Liver (tissue), 9 donors: Measurements from ENCODE around the gene SLX4. TPM values are rescaled to one million over a fixed set of nuclear protein-coding genes. Genes with fewer than 3 reads are reported as not detected.
A peak's percentile ranks its signal among the peaks of the same experiment; 100 is the strongest.

Experiments
- DNase-seq: peaks from one replicate; pipeline ENCODE4 v3.0.0-alpha.2; 2017; ENCODE audit warnings: low spot score
- H3K27ac ChIP-seq, 2 donors: one replicate each; pipeline ENCODE4 v1.7.0; 2013; ENCODE audit warnings: inconsistent platforms in 2 of 2, low read length in 2 of 2, control low read depth in 1 of 2, low read depth in 1 of 2, mild to moderate bottlenecking in 1 of 2
- H3K27me3 ChIP-seq, 4 donors: one replicate each; pipeline versions ENCODE4 v1.6.1 to v1.7.0; 2013; ENCODE audit warnings: low read length in 3 of 4, inconsistent platforms in 1 of 4, mild to moderate bottlenecking in 1 of 4, moderate library complexity in 1 of 4; ENCODE audit not compliant: control insufficient read depth in 4 of 4, insufficient read depth in 4 of 4
- H3K36me3 ChIP-seq, 4 donors: one replicate each; pipeline versions ENCODE4 v1.6.1 to v1.7.0; 2013; ENCODE audit warnings: low read length in 3 of 4, mild to moderate bottlenecking in 3 of 4, low read depth in 1 of 4, moderate library complexity in 1 of 4; ENCODE audit not compliant: control insufficient read depth in 4 of 4, insufficient read depth in 3 of 4
- H3K4me1 ChIP-seq, 4 donors: one replicate each; pipeline versions ENCODE4 v1.6.1 to v1.7.0; 2013; ENCODE audit warnings: low read length in 3 of 4, mild to moderate bottlenecking in 3 of 4, moderate library complexity in 1 of 4; ENCODE audit not compliant: control insufficient read depth in 4 of 4, insufficient read depth in 4 of 4
- H3K4me3 ChIP-seq, 3 donors: one replicate each; pipeline versions ENCODE4 v1.6.1 to v1.7.0; 2013; ENCODE audit warnings: low read length in 3 of 3, control low read depth in 1 of 3, low read depth in 1 of 3, mild to moderate bottlenecking in 1 of 3
- H3K9ac ChIP-seq, 2 donors: one replicate each; pipeline ENCODE4 v1.7.0; 2013; ENCODE audit warnings: low read length in 2 of 2, mild to moderate bottlenecking in 2 of 2, moderate library complexity in 2 of 2, control low read depth in 1 of 2, low read depth in 1 of 2
- H3K9me3 ChIP-seq, 4 donors: one replicate each; pipeline versions ENCODE4 v1.6.1 to v1.7.0; 2013; ENCODE audit warnings: low read length in 3 of 4; ENCODE audit not compliant: control insufficient read depth in 4 of 4
- ATF3 ChIP-seq: IDR thresholded peaks from 2 replicates; pipeline ENCODE4 v1.6.1; 2016; ENCODE audit warnings: antibody characterized with exemption
- CTCF ChIP-seq: fragments of 150-350 bp; IDR thresholded peaks from 2 replicates; pipeline ENCODE4 v1.5.1; 2017; ENCODE audit warnings: improper control_type of control experiment, low read depth, low read length; ENCODE audit not compliant: missing input control
- EGR1 ChIP-seq, 2 donors: IDR thresholded peaks; 2 replicates each; pipeline ENCODE4 v1.6.1; 2016 to 2018; ENCODE audit warnings: antibody characterized with exemption in 2 of 2, low read depth in 2 of 2
- FOXA1 ChIP-seq: IDR thresholded peaks from 2 replicates; pipeline ENCODE4 v1.6.1; 2016; ENCODE audit warnings: antibody characterized with exemption
- FOXA2 ChIP-seq: IDR thresholded peaks from 2 replicates; pipeline ENCODE4 v1.6.1; 2016; ENCODE audit warnings: antibody characterized with exemption
- GABPA ChIP-seq, 2 donors: IDR thresholded peaks in 1 of 2; conservative IDR thresholded peaks in 1 of 2; 2 replicates each; pipeline ENCODE4 v1.6.1; 2016; ENCODE audit warnings: antibody characterized with exemption in 2 of 2, mild to moderate bottlenecking in 1 of 2, moderate library complexity in 1 of 2
- HNF4A ChIP-seq, 2 donors: conservative IDR thresholded peaks; 2 replicates each; pipeline ENCODE4 v1.6.1; 2016; ENCODE audit warnings: antibody characterized with exemption in 2 of 2, mild to moderate bottlenecking in 2 of 2
- HNF4G ChIP-seq: IDR thresholded peaks from 2 replicates; pipeline ENCODE4 v1.6.1; 2016; ENCODE audit warnings: antibody characterized with exemption
- JUND ChIP-seq, 2 donors: IDR thresholded peaks; 2 replicates each; pipeline ENCODE4 v1.6.1; 2016; ENCODE audit warnings: antibody characterized with exemption in 2 of 2
- MAX ChIP-seq: IDR thresholded peaks from 2 replicates; pipeline ENCODE4 v1.6.1; 2016; ENCODE audit warnings: antibody characterized with exemption
- NR2F2 ChIP-seq: IDR thresholded peaks from 2 replicates; pipeline ENCODE4 v1.6.1; 2016; ENCODE audit warnings: antibody characterized with exemption
- RAD21 ChIP-seq, 2 donors: IDR thresholded peaks; 2 replicates each; pipeline ENCODE4 v1.6.1; 2016; ENCODE audit warnings: antibody characterized with exemption in 2 of 2, mild to moderate bottlenecking in 2 of 2
- REST ChIP-seq: IDR thresholded peaks from 2 replicates; pipeline ENCODE4 v1.6.1; 2016; ENCODE audit warnings: antibody characterized with exemption, mild to moderate bottlenecking
- RXRA ChIP-seq, 2 donors: IDR thresholded peaks; 2 replicates each; pipeline ENCODE4 v1.6.1; 2017 to 2018; ENCODE audit warnings: antibody characterized with exemption in 2 of 2, mild to moderate bottlenecking in 1 of 2
- SP1 ChIP-seq: IDR thresholded peaks from 2 replicates; pipeline ENCODE4 v1.6.1; 2018; ENCODE audit warnings: antibody characterized with exemption, mild to moderate bottlenecking
- TAF1 ChIP-seq: conservative IDR thresholded peaks from 2 replicates; pipeline ENCODE4 v1.6.1; 2016; ENCODE audit warnings: antibody characterized with exemption, mild to moderate bottlenecking
- YY1 ChIP-seq: IDR thresholded peaks from 2 replicates; pipeline ENCODE4 v1.6.1; 2016; ENCODE audit warnings: antibody characterized with exemption, mild to moderate bottlenecking
- ZBTB33 ChIP-seq: IDR thresholded peaks from 2 replicates; pipeline ENCODE4 v1.6.1; 2016; ENCODE audit warnings: antibody characterized with exemption
- WGBS: extraction: QIAGEN DNeasy Blood & Tissue Kit; methylation state at CpG from one replicate; pipeline ENCODE4 v1.1.7; 2013; 5-methylcytosine and 5-hydroxymethylcytosine counted together
- polyA plus RNA-seq, 2 donors: library from polyadenylated mRNA; stranded (reverse) in 1 of 2; unstranded in 1 of 2; fragments of 200-250 nt in 1 of 2; fragments of >200 nt in 1 of 2; fragmentation: Nextera tagmentation in 1 of 2; extraction: Ambion mirVana in 1 of 2; gene quantifications; one replicate each; pipeline versions ENCODE4 v1.2.1 to v1.2.3, GENCODE V29; 2013 to 2015
- total RNA-seq, 2 donors: library from RNA; depleted of rRNA; stranded (reverse); fragments of >200 nt; gene quantifications; one replicate each; pipeline ENCODE4 v1.2.3, GENCODE V29; 2014
- donor health status: healthy.
- donor health status: healthy.
- donor health status: healthy.
- donor health status: healthy.
- donor health status: healthy.

SLX4 gene
- total and polyA plus RNA-seq, 4 donors, result 0.32 to 4.9 (median 1.3) TPM

- DNase-seq, result no peak
- Histone ChIP-seq H3K9ac (no peak overlapping the region), H3K27me3 (no peaks in the 10 kb centered on the region), H3K27ac (no peak overlapping the region), H3K4me1 (peaks cover 0 to 7% (median 2%) of the 10 kb centered on the region in 4 donors), H3K4me3 (no peak overlapping the region), H3K9me3 (no peaks in the 10 kb centered on the region), H3K36me3 (peaks cover 0 to 1% (median 0%) of the 10 kb centered on the region in 4 donors)
- 64% methylated on average over 3 of the region's 3 CpGs for WGBS
- TF ChIP-seq FOXA2 (no peak), HNF4A (conservative IDR thresholded peaks at IDR 0.05) (peak in 1 of 2 donors; percentile 8)
Observed at GRCh38 chr16:3637371-3637923, 26.0 kb upstream of the SLX4 start.

- Histone ChIP-seq H3K4me3 (no peak overlapping the region), H3K36me3 (no peaks in the 10 kb centered on the region), H3K27me3 (no peaks in the 10 kb centered on the region), H3K9ac (no peak overlapping the region), H3K27ac (no peak overlapping the region), H3K4me1 (peaks cover 0 to 2% (median 0%) of the 10 kb centered on the region in 4 donors), H3K9me3 (no peaks in the 10 kb centered on the region)
- TF ChIP-seq YY1 (no peak), RAD21 (IDR thresholded peaks at IDR 0.05) (no peak), EGR1 (IDR thresholded peaks at IDR 0.05; ENCODE audit: low read depth in 2 of 2) (no peak), FOXA1 (no peak), HNF4G (no peak), CTCF (no peak), MAX (no peak), HNF4A (conservative IDR thresholded peaks at IDR 0.05) (no peak), TAF1 (no peak), NR2F2 (no peak), ATF3 (no peak), FOXA2 (no peak), SP1 (no peak), ZBTB33 (no peak), REST (no peak), JUND (IDR thresholded peaks at IDR 0.05) (no peak), RXRA (IDR thresholded peaks at IDR 0.05) (no peak), GABPA (IDR thresholded peaks at IDR 0.05 in 1 of 2, conservative IDR thresholded peaks at IDR 0.05 in 1 of 2) (no peak)
- 88% methylated on average over 4 of the region's 4 CpGs for WGBS
- DNase-seq, result no peak
Observed at GRCh38 chr16:3625911-3626732, 14.7 kb upstream of the SLX4 start.
